ENCODE results near the gene IGFBP5. TPM values are rescaled to one million over a fixed set of nuclear protein-coding genes. Genes with fewer than 3 reads are reported as not detected.

IGFBP5 gene
- total RNA-seq, 2 experiments from 2014 or later: not detected

GRCh38 chr2:216701544-216701943 lies 6.2 kb upstream of the IGFBP5 start:
- Histone ChIP-seq H4K20me1 (ENCODE audit: insufficient read depth, low read length) (no peaks in the 10 kb centered on the region), H3K4me3 (ENCODE audit: low read depth, low read length, poor library complexity, severe bottlenecking) (no peak overlapping the region), H3K4me2 (ENCODE audit: low read length) (no peak overlapping the region), H3K9me2 (ENCODE audit: insufficient read depth, low read length) (no peaks in the 10 kb centered on the region), H3K79me2 (ENCODE audit: insufficient read depth, low read depth, low read length) (no peaks in the 10 kb centered on the region), H2AFZ (ENCODE audit: low read length) (no peak overlapping the region), H3K27ac (ENCODE audit: low read depth, low read length, poor library complexity, severe bottlenecking) (no peak overlapping the region), H3K36me3 (ENCODE audit: insufficient read depth, low read length) (no peaks in the 10 kb centered on the region), H3K4me1 (ENCODE audit: insufficient read depth, low read length, poor library complexity, severe bottlenecking) (no peaks in the 10 kb centered on the region), H3K9me3 (ENCODE audit: low read length) (no peaks in the 10 kb centered on the region)
- POLR2A ChIA-PET: no interaction called here
- TF ChIP-seq EZH2phosphoT487 (IDR thresholded peaks at IDR 0.05; ENCODE audit: borderline replicate concordance, low read depth, low read length) (no peak), CTCF (conservative IDR thresholded peaks at IDR 0.05; ENCODE audit: low read length) (no peak)
- no TSS peak for BruUV-seq (replicated peaks)
- CTCF ChIA-PET (ENCODE audit: unreplicated experiment): no interaction called here
- intact Hi-C loops (cut with micrococcal nuclease; ENCODE audit: unreplicated experiment): loop anchor here (5.0 kb wide), 1 partner anchor 181 kb away; no protein-coding TSS in a partner anchor
- no peak for DNase-seq (ENCODE audit: low spot score)

GRCh38 chr2:216700781-216701180 lies 5.4 kb upstream of the IGFBP5 start:
- Histone ChIP-seq H3K27ac (ENCODE audit: low read depth, low read length, poor library complexity, severe bottlenecking) (no peak overlapping the region), H2AFZ (ENCODE audit: low read length) (no peak overlapping the region), H3K36me3 (ENCODE audit: insufficient read depth, low read length) (no peaks in the 10 kb centered on the region), H3K9me3 (ENCODE audit: low read length) (no peaks in the 10 kb centered on the region), H3K4me3 (ENCODE audit: low read depth, low read length, poor library complexity, severe bottlenecking) (no peak overlapping the region), H3K4me2 (ENCODE audit: low read length) (no peak overlapping the region), H3K9me2 (ENCODE audit: insufficient read depth, low read length) (no peaks in the 10 kb centered on the region), H4K20me1 (ENCODE audit: insufficient read depth, low read length) (no peaks in the 10 kb centered on the region), H3K4me1 (ENCODE audit: insufficient read depth, low read length, poor library complexity, severe bottlenecking) (no peaks in the 10 kb centered on the region), H3K79me2 (ENCODE audit: insufficient read depth, low read depth, low read length) (no peaks in the 10 kb centered on the region)
- no TSS peak for BruUV-seq (replicated peaks)
- intact Hi-C loops (cut with micrococcal nuclease; ENCODE audit: unreplicated experiment): loop anchor here (5.0 kb wide), 1 partner anchor 182 kb away; no protein-coding TSS in a partner anchor
- TF ChIP-seq CTCF (conservative IDR thresholded peaks at IDR 0.05; ENCODE audit: low read length): no peak
- no peak for TF ChIP-seq EZH2phosphoT487 (IDR thresholded peaks at IDR 0.05; ENCODE audit: borderline replicate concordance, low read depth, low read length)
- DNase-seq (ENCODE audit: low spot score): no peak
- ChIA-PET CTCF (ENCODE audit: unreplicated experiment) (no interaction called here), POLR2A (no interaction called here)

- Histone ChIP-seq H3K36me3 (ENCODE audit: insufficient read depth, low read length) (no peaks in the 10 kb centered on the region), H3K9me3 (ENCODE audit: low read length) (no peaks in the 10 kb centered on the region), H3K4me2 (ENCODE audit: low read length) (no peak overlapping the region), H3K9me2 (ENCODE audit: insufficient read depth, low read length) (no peaks in the 10 kb centered on the region), H3K4me1 (ENCODE audit: insufficient read depth, low read length, poor library complexity, severe bottlenecking) (no peaks in the 10 kb centered on the region), H3K4me3 (ENCODE audit: low read depth, low read length, poor library complexity, severe bottlenecking) (no peak overlapping the region), H4K20me1 (ENCODE audit: insufficient read depth, low read length) (no peaks in the 10 kb centered on the region), H2AFZ (ENCODE audit: low read length) (no peak overlapping the region), H3K79me2 (ENCODE audit: insufficient read depth, low read depth, low read length) (no peaks in the 10 kb centered on the region), H3K27ac (ENCODE audit: low read depth, low read length, poor library complexity, severe bottlenecking) (no peak overlapping the region)
- no peak for DNase-seq (ENCODE audit: low spot score)
- POLR2A ChIA-PET: no interaction called here
- no peak for TF ChIP-seq EZH2phosphoT487 (IDR thresholded peaks at IDR 0.05; ENCODE audit: borderline replicate concordance, low read depth, low read length)
- TF ChIP-seq CTCF (conservative IDR thresholded peaks at IDR 0.05; ENCODE audit: low read length): no peak
- no TSS peak for BruUV-seq (replicated peaks)
- intact Hi-C loops (cut with micrococcal nuclease; ENCODE audit: unreplicated experiment): loop anchor here (5.0 kb wide), 1 partner anchor 182 kb away; no protein-coding TSS in a partner anchor
- CTCF ChIA-PET (ENCODE audit: unreplicated experiment): no interaction called here
Observed at GRCh38 chr2:216700088-216700567, 4.8 kb upstream of the IGFBP5 start.
